GM23338 (cell line): ENCODE data around the gene CEBPG. TPM values are rescaled to one million over a fixed set of nuclear protein-coding genes. Genes with fewer than 3 reads are reported as not detected.

Experiments
- ATAC-seq: fragments of 200-7000 bp; cut with Tn5 transposase; 3 replicates; pipeline ENCODE4 v1.9.1; 2020
- DNase-seq: peaks from one replicate; pipeline ENCODE4 v3.0.0-alpha.2; 2015; ENCODE audit warnings: low spot score
- H2AFZ ChIP-seq: fragments of 200-600 bp; sonication (generic); 2 replicates; pipeline ENCODE4 v1.8.0; 2016; ENCODE audit warnings: antibody characterized with exemption, mild to moderate bottlenecking, moderate library complexity
- H3F3A ChIP-seq: fragments of 200-600 bp; sonication (generic); replicated peaks from 2 replicates; pipeline ENCODE4 v1.8.0; 2017; ENCODE audit warnings: antibody characterized with exemption, mixed run types, low read depth
- H3K27ac ChIP-seq: fragments of 200-600 bp; sonication (generic); 2 replicates; pipeline ENCODE4 v1.6.1; 2016; ENCODE audit warnings: low read depth
- H3K27me3 ChIP-seq: fragments of 200-600 bp; sonication (generic); 2 replicates; pipeline ENCODE4 v1.8.0; 2016; ENCODE audit warnings: mild to moderate bottlenecking, mixed run types, moderate library complexity; ENCODE audit not compliant: insufficient read depth
- H3K36me3 ChIP-seq: fragments of 200-600 bp; sonication (generic); 2 replicates; pipeline ENCODE4 v1.8.0; 2016; ENCODE audit warnings: mild to moderate bottlenecking; ENCODE audit not compliant: insufficient read depth
- H3K4me1 ChIP-seq: fragments of 200-600 bp; sonication (generic); 2 replicates; pipeline ENCODE4 v1.8.0; 2016; ENCODE audit warnings: mild to moderate bottlenecking, moderate library complexity; ENCODE audit not compliant: insufficient read depth
- H3K4me2 ChIP-seq: fragments of 200-600 bp; sonication (generic); 2 replicates; pipeline ENCODE4 v1.7.1; 2017; ENCODE audit warnings: mixed run types
- H3K4me3 ChIP-seq: fragments of 200-600 bp; sonication (generic); 2 replicates; pipeline ENCODE4 v1.6.1; 2016; ENCODE audit warnings: mixed run types
- H3K79me2 ChIP-seq: fragments of 200-600 bp; sonication (generic); replicated peaks from 2 replicates; pipeline ENCODE4 v1.8.0; 2017; ENCODE audit warnings: mild to moderate bottlenecking; ENCODE audit not compliant: insufficient read depth
- H3K9me2 ChIP-seq: fragments of 200-600 bp; sonication (generic); 2 replicates; pipeline ENCODE4 v1.8.0; 2017; ENCODE audit not compliant: insufficient read depth
- H4K20me1 ChIP-seq: fragments of 200-600 bp; sonication (generic); replicated peaks from 2 replicates; pipeline ENCODE4 v1.8.0; 2017; ENCODE audit warnings: mild to moderate bottlenecking; ENCODE audit not compliant: insufficient read depth
- H3K27ac Mint-ChIP-seq: 2 replicates; pipeline ENCODE4 v1.8.0; 2020; ENCODE audit warnings: inconsistent platforms, mild to moderate bottlenecking, moderate library complexity, mixed read lengths
- H3K27me3 Mint-ChIP-seq: 3 replicates; pipeline ENCODE4 v1.8.0; 2022; ENCODE audit warnings: low read depth, mild to moderate bottlenecking, moderate library complexity, mixed read lengths, inconsistent platforms; ENCODE audit not compliant: insufficient read depth, poor library complexity
- H3K36me3 Mint-ChIP-seq: 3 replicates; pipeline ENCODE4 v1.8.0; 2021; ENCODE audit warnings: low read depth, mild to moderate bottlenecking, inconsistent platforms, moderate library complexity, mixed read lengths
- H3K4me1 Mint-ChIP-seq: 3 replicates; pipeline ENCODE4 v1.8.0; 2020; ENCODE audit warnings: mild to moderate bottlenecking, inconsistent platforms, mixed read lengths
- H3K4me3 Mint-ChIP-seq: 3 replicates; pipeline ENCODE4 v1.8.0; 2021; ENCODE audit warnings: moderate library complexity, mild to moderate bottlenecking, inconsistent platforms, mixed read lengths
- H3K9me3 Mint-ChIP-seq: 3 replicates; pipeline ENCODE4 v1.8.0; 2020; ENCODE audit warnings: moderate library complexity, mild to moderate bottlenecking, inconsistent platforms, mixed read lengths
- CREB1 ChIP-seq: fragments of 250-450 bp; sonication (Bioruptor Pico); IDR thresholded peaks from 2 replicates; pipeline ENCODE4 v1.5.0; 2020; ENCODE audit warnings: low read depth, mild to moderate bottlenecking, moderate library complexity
- CTCF ChIP-seq, 2 experiments: fragments of 200-600 bp in 1 of 2; sonication (generic) in 1 of 2; conservative IDR thresholded peaks; 2 replicates each; pipeline versions ENCODE4 v1.5.1 to v1.6.1; 2016 to 2017; ENCODE audit warnings: antibody characterized with exemption in 2 of 2, low read depth in 2 of 2, mild to moderate bottlenecking in 2 of 2, moderate library complexity in 1 of 2
- ETS1 ChIP-seq: IDR thresholded peaks from 2 replicates; pipeline ENCODE4 v1.6.1; 2016; ENCODE audit warnings: antibody characterized with exemption
- EZH2 ChIP-seq: fragments of 200-600 bp; sonication (generic); IDR thresholded peaks from one replicate; pipeline ENCODE4 v1.8.0; 2017; ENCODE audit warnings: antibody characterized with exemption, mild to moderate bottlenecking, low read depth; ENCODE audit not compliant: unreplicated experiment
- JUNB ChIP-seq: IDR thresholded peaks from one replicate; pipeline ENCODE4 v1.6.1; 2016; ENCODE audit warnings: antibody characterized with exemption; ENCODE audit not compliant: unreplicated experiment
- NANOG ChIP-seq: IDR thresholded peaks from 2 replicates; pipeline ENCODE4 v1.6.1; 2016; ENCODE audit warnings: antibody characterized with exemption, borderline replicate concordance
- ZNF114 ChIP-seq: fragments of 250-450 bp; sonication (Bioruptor Pico); IDR thresholded peaks from 2 replicates; pipeline ENCODE4 v1.5.0; 2020; ENCODE audit warnings: mild to moderate bottlenecking, moderate library complexity
- polyA plus RNA-seq: library from polyadenylated mRNA; unstranded; fragments of >200 nt; fragmentation: Nextera tagmentation; extraction: Ambion mirVana; gene quantifications from 2 replicates; pipeline ENCODE4 v1.2.1, GENCODE V29; 2016
- total RNA-seq: library from RNA; depleted of rRNA; stranded (reverse); fragments of >200 nt; shearing (Covaris generic); gene quantifications from 2 replicates; pipeline ENCODE4 v1.2.3, GENCODE V29; 2014

Gene CEBPG
- total and polyA plus RNA-seq, 2 experiments from 2014 or later: 25.9 to 50.2 TPM

- H3K4me2 ChIP-seq: no peak overlapping the region
- ATAC-seq (no peak), DNase-seq (no peak)
- no peak overlapping the region for H3K4me3 Mint-ChIP-seq
- no peaks in the 10 kb centered on the region for H3K79me2 ChIP-seq
- no peaks in the 10 kb centered on the region for H3K4me1 ChIP-seq
- H3K27me3 ChIP-seq: no peaks in the 10 kb centered on the region
- H3K36me3 Mint-ChIP-seq: 0 out of 3 replicates have a peak, but pooled peaks cover 4% of the 10 kb centered on the region
- H3K9me3 Mint-ChIP-seq: no peaks in the 10 kb centered on the region
- H3K9me2 ChIP-seq: 0 out of 2 replicates have a peak, but pooled peaks cover 8% of the 10 kb centered on the region
- H3F3A ChIP-seq: no peaks in the 10 kb centered on the region
- no peaks in the 10 kb centered on the region for H3K36me3 ChIP-seq
- no peak overlapping the region for H3K27ac ChIP-seq
- no peaks in the 10 kb centered on the region; the same call in none of the 2 replicates for H4K20me1 ChIP-seq
- no peak overlapping the region for H2AFZ ChIP-seq
- H3K27me3 Mint-ChIP-seq: peaks cover 8% of the 10 kb centered on the region
- H3K4me1 Mint-ChIP-seq: 0 out of 3 replicates have a peak, but pooled peaks cover 4% of the 10 kb centered on the region
- H3K27ac Mint-ChIP-seq: no peak overlapping the region
- TF ChIP-seq CREB1 (no peak), EZH2 (no peak), NANOG (no peak), ETS1 (no peak), ZNF114 (CRISPR knock-in tag) (no peak), JUNB (no peak)
- no peak overlapping the region for H3K4me3 ChIP-seq
Measured at GRCh38 chr19:33426621-33427361, 53.3 kb downstream of the CEBPG start.

- Mint-ChIP-seq H3K9me3 (no peaks in the 10 kb centered on the region), H3K4me1 (peaks cover 4% of the 10 kb centered on the region; the same call in 1 of the 3 replicates), H3K4me3 (no peak overlapping the region), H3K27ac (no peak overlapping the region), H3K36me3 (0 out of 3 replicates have a peak, but pooled peaks cover 4% of the 10 kb centered on the region), H3K27me3 (peaks cover 8% of the 10 kb centered on the region)
- no peaks in the 10 kb centered on the region; the same call in 1 of the 2 replicates for H4K20me1 ChIP-seq
- no peaks in the 10 kb centered on the region for H3K4me1 ChIP-seq
- H3K79me2 ChIP-seq: no peaks in the 10 kb centered on the region
- no peaks in the 10 kb centered on the region for H3F3A ChIP-seq
- DNase-seq: no peak
- no peaks in the 10 kb centered on the region for H3K36me3 ChIP-seq
- H2AFZ ChIP-seq: no peak overlapping the region
- no peak overlapping the region for H3K4me3 ChIP-seq
- ATAC-seq: peak; percentile 43; the same call in 2 of the 3 replicates
- H3K27me3 ChIP-seq: no peaks in the 10 kb centered on the region
- H3K27ac ChIP-seq: no peak overlapping the region
- H3K9me2 ChIP-seq: 0 out of 2 replicates have a peak, but pooled peaks cover 2% of the 10 kb centered on the region
- no peak overlapping the region for H3K4me2 ChIP-seq
- no peak for TF ChIP-seq ZNF114 (CRISPR knock-in tag)
- peak; percentile 7 to 57; a peak in 2 of 4 replicates for TF ChIP-seq CTCF (conservative IDR thresholded peaks at IDR 0.05; ENCODE audit: low read depth in 2 of 2)
Measured at GRCh38 chr19:33427801-33428626, 54.5 kb downstream of the CEBPG start.
